Mesothelial cell of epicardium (in vitro differentiated cells): ENCODE data around the gene N4BP3. TPM values are rescaled to one million over a fixed set of nuclear protein-coding genes. Genes with fewer than 3 reads are reported as not detected.

ENCODE experiments used
- DNase-seq, 2 experiments: peaks; one replicate each; pipeline ENCODE4 v3.0.0; 2021; ENCODE audit warnings: low spot score in 2 of 2; ENCODE audit not compliant: unreplicated experiment in 2 of 2
- H3K27ac Mint-ChIP-seq: 2 replicates; pipeline ENCODE4 v1.8.0; 2021; ENCODE audit warnings: mixed read lengths
- H3K27me3 Mint-ChIP-seq: 2 replicates; pipeline ENCODE4 v1.8.0; 2021; ENCODE audit warnings: low read depth, mixed read lengths
- H3K36me3 Mint-ChIP-seq: 2 replicates; pipeline ENCODE4 v1.8.0; 2021; ENCODE audit warnings: mixed read lengths
- H3K4me1 Mint-ChIP-seq: 2 replicates; pipeline ENCODE4 v1.8.0; 2021; ENCODE audit warnings: mixed read lengths
- H3K4me3 Mint-ChIP-seq: 2 replicates; pipeline ENCODE4 v1.8.0; 2021; ENCODE audit warnings: mild to moderate bottlenecking, moderate library complexity, mixed read lengths
- H3K9me3 Mint-ChIP-seq: 2 replicates; pipeline ENCODE4 v1.8.0; 2021; ENCODE audit warnings: mixed read lengths
- CTCF ChIP-seq: fragments of 200-600 bp; sonication (generic); IDR thresholded peaks from one replicate; pipeline ENCODE4 v1.5.0; 2021; ENCODE audit warnings: antibody characterized with exemption; ENCODE audit not compliant: unreplicated experiment
- total RNA-seq: library from RNA; stranded (reverse); gene quantifications from 3 replicates; pipeline ENCODE4 v1.2.1, GENCODE V29; 2021

N4BP3 gene
- total RNA-seq, 1 donor from 2014 or later: 1.8 TPM

GRCh38 chr5:178155065-178155464, 41.7 kb downstream of the N4BP3 start:
- Mint-ChIP-seq H3K27ac (no peak overlapping the region), H3K4me3 (no peak overlapping the region), H3K36me3 (peaks cover 7% of the 10 kb centered on the region), H3K9me3 (no peaks in the 10 kb centered on the region), H3K4me1 (peaks cover 12% of the 10 kb centered on the region), H3K27me3 (peaks cover 3% of the 10 kb centered on the region)
- no peak for DNase-seq
- TF ChIP-seq CTCF: no peak

GRCh38 chr5:178160176-178160575, 46.8 kb downstream of the N4BP3 start:
- Mint-ChIP-seq H3K36me3 (no peaks in the 10 kb centered on the region), H3K4me3 (no peak overlapping the region), H3K27ac (no peak overlapping the region), H3K27me3 (peaks cover 26% of the 10 kb centered on the region), H3K4me1 (no peaks in the 10 kb centered on the region), H3K9me3 (no peaks in the 10 kb centered on the region)
- DNase-seq: no peak
- TF ChIP-seq CTCF: no peak

GRCh38 chr5:178162481-178162880, 49.1 kb downstream of the N4BP3 start:
- Mint-ChIP-seq H3K36me3 (no peaks in the 10 kb centered on the region), H3K27ac (no peak overlapping the region), H3K4me1 (no peaks in the 10 kb centered on the region), H3K27me3 (peaks cover 26% of the 10 kb centered on the region), H3K4me3 (no peak overlapping the region), H3K9me3 (no peaks in the 10 kb centered on the region)
- no peak for TF ChIP-seq CTCF
- no peak for DNase-seq

- Mint-ChIP-seq H3K27ac (no peak overlapping the region), H3K4me3 (peak overlapping the region; percentile 52), H3K9me3 (no peaks in the 10 kb centered on the region), H3K36me3 (no peaks in the 10 kb centered on the region), H3K27me3 (peaks cover 27% of the 10 kb centered on the region), H3K4me1 (no peaks in the 10 kb centered on the region)
- peak; percentile 75 to 96 for DNase-seq
- TF ChIP-seq CTCF: peak; percentile 92
Observed at GRCh38 chr5:178163772-178164735, 50.7 kb downstream of the N4BP3 start.

- TF ChIP-seq CTCF: no peak
- H3K27me3 Mint-ChIP-seq: peaks cover 33% of the 10 kb centered on the region
- no peaks in the 10 kb centered on the region for H3K36me3 Mint-ChIP-seq
- H3K9me3 Mint-ChIP-seq: no peaks in the 10 kb centered on the region
- H3K4me1 Mint-ChIP-seq: no peaks in the 10 kb centered on the region
- no peak for DNase-seq
- no peak overlapping the region for H3K27ac Mint-ChIP-seq
- no peak overlapping the region for H3K4me3 Mint-ChIP-seq
Observed at GRCh38 chr5:178165581-178165980, 52.2 kb downstream of the N4BP3 start.
